GM19397 (cell line): Measurements from ENCODE around the gene TBX3.

Source experiments
- ATAC-seq: cut with Tn5 transposase; IDR thresholded peaks from one replicate; pipeline ENCODE4 v1.9.1; 2021; ENCODE audit warnings: mild to moderate bottlenecking, moderate library complexity; ENCODE audit not compliant: unreplicated experiment

TBX3 gene

DNA sequence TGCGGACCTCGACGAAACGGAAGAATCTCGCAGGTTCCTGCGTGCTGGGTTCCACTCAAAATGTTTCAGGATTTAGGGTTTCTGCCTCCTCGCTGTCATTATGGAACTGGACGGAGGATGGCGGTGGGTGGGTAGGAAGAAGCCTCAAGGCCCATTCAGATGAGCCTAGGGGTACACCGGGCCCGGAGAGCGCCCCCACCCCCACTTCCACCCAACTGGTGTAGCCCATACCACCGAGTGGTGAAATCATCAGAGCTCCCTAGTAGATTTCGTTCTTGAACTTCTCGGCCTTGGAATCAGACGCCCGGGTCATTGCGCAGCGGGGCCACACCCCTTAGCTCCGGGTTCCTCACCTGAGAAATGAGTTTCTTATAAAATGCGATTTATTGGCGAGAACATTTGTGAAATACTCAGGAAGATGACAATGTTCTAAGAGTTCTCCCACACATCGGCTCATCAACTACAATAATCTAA lies 13.3 kb upstream of the TBX3 start:
- no peak for ATAC-seq

DNA sequence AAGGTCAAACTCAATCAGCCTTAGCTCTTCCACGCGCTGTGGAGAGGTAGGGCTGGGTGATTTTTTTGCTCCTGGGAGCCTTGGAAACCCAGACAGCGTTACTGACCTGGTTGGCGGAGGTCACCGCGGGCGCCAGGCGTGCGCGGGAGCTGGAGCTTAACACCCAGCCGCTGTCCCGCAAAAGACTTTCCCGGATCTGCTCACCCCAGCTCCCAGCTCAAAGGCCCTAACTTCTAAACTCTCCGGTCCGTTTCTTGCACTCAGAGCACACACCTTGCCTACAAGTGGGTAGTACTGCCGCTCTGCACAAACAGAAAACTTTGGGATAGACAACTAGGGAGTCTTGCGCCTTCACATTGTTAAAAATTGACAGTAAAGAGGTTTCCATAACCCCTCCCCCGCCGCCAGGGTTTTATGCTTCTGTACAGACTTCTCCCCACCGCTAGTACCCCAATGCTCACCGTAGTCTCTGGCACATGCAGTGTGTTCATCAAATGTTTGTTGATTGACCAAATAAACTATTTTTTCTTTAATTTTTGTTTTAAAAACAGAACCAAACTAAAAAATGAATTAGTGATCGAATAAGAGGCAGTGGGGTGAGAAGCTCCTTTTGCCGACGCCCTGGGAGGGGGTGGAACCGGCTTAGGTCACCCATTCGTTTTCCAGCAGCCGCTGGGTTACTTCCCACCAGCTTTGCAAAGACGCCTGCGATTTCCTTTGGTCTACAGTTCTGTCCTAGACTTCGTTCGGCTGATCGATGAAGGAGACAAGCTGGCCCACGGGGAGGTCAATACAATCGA lies 12.7 kb upstream of the TBX3 start:
- no peak for ATAC-seq

DNA sequence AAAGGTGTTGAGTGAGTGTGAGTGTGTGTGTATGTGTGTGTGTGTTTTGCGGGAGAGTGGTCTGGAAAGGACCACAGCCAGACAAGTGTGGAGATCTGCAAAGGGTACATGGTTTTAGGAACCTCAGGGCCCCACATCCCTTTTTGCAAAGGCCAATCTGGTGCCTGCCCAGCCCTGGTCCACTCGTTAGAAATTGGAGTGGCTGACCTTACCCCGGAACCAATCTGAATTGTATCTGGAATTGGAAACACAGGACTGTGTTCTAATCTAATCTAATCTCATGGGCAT lies 11.3 kb upstream of the TBX3 start:
- ATAC-seq: no peak

DNA sequence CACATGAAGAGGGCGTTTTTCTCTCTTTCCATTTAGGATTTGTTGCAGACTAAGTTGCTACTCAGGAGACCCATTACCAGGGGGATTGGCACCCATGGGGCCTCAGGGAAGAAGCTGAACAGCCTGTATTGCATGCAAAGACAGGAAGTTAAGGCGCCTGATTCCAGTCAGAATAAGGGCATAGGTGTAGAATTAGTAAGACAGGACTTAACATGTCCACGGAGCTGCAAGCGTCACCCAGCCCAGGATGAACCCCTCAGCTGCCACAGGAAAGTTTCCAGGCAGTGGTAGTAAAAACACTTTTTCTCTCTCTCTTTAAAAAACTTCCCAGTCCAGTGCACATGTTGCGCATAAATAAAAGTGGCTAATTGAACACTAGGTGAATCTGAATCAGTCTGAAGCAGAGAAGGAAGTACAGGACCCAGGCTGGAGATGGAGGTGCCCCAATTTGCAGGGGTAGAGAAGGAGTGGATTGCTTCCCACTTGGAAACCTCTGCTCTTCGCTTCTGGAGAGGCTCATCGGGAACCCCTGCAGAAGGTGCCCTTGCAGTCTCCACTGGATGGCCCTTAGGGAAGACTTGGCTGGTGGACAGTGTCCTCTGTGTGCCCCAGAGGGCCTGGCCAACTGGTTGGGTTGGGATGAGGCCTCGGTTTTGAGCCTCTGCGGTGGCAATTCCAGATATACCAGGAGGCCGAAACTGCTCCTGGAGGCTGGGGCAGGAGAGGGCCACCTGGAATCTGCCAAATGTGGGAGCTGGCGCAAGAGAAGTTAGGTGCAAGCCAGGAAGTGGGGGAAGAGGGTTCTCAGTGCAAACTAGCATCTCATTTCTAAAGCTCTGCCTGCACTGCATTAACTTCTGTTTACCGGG lies 10.7 kb upstream of the TBX3 start:
- ATAC-seq: no peak

DNA sequence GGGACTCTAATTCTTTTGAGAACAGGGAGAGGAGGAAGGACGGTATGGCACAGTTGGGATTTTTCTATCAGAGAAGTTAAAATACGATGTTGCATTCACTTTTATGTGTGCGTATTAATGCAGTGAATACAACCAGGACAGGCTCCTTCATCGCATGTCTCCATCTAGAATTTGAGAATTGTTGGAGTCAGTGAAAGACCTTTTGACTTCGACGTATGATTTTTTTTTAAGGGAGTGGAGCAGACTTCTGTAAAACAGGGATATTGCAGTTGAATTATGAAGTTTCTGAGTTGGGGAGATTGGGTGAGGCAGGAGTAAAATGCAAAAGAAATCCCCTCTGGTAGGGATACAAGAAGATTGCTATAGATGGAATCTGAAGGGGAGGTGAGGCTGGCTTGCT lies 9.6 kb upstream of the TBX3 start:
- no peak for ATAC-seq

DNA sequence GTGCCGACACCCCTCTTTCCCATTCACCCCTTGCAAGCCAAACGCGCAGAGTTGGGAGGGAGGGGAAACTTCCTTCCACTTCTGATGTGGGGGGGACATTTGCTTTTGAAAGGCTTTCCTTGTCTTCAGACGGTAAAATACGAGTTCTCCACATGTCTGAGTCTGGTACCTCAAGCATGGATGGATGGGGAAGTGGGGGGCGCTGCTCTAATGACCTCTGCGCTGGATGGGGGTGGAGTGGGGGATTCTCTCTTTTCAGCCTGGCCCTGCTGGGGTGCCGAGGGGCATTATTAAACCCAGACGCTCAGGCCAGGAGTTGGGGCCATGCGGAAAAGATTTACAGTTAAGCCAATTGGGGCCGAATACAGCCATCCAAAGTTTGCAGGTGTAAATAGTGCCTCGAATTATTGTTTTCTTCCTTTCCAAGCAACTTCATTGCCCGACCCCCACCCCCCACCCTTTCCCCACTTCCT lies 9.1 kb upstream of the TBX3 start:
- ATAC-seq: no peak

DNA sequence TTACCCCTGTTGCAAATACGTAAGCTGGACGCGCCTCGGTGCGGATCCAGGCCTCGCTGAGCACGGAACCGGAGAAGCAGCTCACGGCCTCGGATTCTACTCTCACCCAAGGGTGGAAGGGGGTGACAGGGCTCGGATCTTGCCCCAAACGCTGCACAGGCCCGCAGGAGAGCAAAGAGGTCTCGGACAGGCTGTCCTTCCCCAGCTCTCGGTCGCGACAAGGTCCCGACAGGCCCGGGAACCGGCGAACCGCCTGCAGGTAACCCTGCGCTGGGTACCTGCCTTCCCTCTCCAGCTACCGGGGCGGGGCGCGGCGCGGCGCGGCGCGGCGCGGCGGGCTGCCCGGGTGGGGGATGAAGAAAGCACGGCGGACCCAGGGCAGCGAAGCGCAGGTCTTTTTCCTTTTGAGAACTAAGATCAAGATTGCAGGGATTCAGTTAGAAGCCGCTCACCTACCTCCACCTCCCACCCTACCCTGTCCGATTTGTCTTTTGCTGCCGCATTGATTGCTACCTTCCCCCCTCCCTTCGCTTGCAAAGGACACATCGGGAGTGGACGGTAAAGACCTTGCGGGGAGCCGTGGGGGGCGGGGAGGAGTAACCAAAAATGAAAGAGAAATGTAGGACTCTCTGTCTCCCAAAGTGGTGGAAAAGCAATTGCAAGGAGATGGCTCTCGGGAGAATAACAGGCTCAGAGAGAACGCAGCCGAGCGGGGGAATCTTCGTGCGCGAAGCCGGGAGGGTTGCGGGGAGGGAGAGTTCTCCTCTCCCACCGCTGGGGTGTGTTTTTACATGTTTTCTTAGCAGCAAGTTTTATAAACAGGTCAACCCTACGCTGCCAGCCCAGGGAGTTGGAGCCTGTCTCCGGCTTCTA lies 8.4 kb upstream of the TBX3 start:
- ATAC-seq: no peak

DNA sequence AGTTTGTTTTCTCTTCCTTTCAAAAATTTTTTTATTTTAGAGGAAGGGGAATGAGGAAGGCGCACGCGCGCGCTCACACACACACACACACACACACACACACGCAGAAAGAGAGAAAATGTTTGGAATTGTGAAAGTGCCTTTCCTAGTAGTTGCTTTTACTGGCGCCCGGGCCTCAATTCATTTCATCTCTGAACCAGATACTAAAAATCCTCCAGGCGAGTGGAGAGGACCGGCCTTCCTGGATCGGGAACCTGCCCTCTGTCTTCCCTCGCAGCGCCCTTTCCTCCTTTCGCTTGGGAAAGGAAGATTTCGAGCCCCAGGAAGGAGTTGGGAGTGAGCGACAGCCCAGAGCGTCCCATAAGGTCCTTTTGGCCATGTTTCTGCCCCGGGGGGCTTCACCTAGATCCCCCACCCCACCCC lies 7.8 kb upstream of the TBX3 start:
- ATAC-seq: no peak

DNA sequence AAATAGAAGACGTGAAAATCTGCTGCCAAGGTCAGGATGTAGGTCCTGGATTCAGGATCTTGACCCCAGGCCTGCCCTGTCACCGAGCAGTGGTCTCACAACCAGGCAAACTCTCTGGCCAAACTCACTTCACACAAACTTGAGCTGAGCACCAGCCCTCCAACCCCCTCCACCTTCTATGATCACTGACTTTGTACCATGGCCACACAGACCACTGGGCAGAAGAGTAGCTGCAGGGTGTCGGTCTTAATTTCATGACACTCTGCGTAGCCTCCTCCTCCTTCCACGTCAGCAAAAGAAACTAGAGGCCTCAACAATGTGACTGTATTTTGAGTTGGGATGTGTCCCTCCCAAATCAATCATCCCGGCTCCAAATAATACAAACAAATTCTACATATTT lies 7.2 kb upstream of the TBX3 start:
- no peak for ATAC-seq

DNA sequence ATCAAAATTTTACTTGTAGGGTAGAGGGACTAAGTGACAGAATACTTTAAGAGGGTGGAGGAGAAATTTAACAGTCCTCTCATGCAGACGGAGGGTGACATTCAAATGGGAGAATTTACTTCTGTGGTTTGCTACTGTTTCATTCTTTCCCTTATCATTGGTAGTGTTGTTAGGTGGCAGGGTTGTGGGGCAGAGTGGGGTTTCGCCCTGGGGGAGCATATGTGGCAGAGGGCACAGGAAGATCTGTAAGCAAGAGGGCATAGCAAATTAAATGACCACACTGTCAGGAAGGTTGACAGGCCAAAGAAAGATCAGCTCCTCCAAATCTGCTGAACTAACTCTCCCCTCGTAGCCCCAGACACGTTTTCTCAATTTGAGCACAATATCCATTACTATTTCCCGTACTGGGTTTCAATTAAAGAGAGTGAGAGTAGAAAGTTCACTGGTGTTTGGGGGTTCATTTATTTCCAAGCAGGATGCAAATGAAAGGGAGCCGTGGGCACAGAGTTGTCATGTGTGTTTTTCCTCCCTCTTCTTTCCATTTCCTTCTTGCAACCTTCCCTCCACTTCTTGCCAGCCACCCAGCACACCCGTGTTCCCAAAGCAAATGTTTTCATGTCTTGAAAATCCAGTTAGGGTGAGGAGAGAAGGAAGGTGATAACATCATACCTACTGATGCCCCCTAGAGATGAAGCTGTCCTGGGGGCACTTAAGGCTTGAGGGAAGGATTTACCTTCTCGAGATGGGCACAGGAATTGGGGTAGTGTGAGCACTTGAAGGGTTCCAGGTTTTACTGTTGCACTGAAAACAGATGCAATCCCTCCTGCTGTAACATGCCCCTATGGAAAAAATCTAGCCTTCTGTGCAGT lies 6.5 kb upstream of the TBX3 start:
- ATAC-seq: no peak

DNA sequence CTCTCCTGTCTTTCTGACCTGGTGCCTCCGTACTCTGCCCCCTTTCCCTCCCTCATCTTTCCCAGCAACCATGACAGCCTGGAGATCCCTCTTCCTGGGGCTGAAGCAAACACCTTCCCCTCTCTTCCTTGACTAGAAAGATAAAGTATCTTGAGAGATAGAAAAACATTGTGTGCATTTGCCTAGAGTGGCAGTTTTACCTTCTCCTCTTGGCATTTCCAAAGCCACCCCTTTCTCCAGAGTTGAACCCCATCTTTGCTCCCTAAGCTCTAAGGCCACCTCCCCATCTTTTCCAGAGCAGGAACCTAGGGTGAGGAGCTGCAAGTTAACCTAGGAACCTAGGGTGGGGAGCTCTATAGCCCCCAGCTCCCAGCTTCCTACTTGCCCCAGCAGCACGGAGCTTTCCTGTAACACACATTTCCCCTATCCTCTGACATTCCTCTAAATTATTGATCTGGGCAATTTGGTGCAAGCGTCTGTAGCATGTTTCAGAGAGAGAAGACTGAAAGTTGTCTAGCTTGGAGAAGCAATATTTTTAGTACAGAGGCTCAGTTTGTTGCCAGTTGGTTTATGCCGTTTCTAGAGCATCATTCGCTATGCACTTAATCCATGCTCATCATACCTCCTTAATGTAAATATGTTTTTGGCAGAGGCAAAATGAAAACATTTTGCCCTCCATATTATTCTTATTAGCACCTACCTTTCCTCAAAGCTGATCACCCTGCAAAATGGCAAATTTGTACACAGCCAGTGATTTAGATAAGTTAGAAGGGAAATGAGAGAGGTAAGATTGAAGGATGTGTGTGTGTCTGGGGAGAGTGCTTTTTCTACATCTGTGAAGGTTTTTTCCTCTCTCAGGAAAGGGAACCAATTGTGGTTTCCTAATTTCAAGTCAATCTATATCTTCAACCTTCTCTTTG lies 5.4 kb upstream of the TBX3 start:
- ATAC-seq: no peak

DNA sequence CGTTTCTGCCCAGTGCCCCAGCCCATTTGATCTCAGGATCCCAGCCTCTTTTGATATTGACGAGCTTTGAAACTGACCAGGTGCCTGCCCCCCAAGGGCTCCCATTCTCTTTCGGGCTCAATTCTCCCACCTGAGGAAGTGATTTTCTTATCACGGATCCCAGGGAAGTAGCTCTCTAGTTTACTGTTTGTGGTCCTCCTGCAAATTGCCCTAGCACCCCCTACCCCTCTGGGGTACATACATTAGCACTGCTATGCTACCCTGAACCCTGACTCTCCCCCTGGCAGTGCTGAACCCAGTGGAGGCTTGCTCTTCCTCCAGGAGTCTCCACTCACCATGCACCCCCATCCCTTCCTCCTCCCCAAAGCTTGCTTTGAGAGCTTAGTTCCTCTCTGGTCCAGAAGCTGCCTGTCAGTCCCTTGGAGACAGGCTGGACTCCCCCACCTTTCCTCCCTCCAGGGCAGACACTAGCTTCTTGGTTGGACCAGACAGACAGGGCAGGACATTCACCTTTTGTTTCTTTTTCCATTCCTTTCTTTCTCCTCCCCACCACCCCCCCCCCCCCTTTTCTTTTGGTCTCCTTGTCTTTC lies 4.4 kb upstream of the TBX3 start:
- no peak for ATAC-seq

DNA sequence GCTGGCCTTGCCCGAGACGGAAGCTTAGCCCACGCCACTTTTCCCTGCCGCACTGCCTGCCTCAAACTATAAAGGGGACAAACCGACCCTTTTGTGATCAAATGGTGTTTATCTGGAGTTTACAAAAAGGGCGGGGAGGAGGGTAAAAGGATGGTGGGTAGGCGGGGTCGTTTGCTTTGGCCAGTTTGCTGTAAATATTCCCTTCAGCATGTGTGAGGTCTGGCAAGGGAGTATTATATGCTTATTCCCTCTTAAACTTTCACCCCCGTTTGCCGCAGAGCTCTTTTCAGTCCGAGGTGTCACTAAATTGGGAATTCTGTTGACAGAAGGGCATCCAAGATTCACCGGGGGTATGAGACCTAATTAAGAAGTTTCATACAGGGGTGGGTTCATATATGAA lies 3.8 kb upstream of the TBX3 start:
- ATAC-seq: no peak

DNA sequence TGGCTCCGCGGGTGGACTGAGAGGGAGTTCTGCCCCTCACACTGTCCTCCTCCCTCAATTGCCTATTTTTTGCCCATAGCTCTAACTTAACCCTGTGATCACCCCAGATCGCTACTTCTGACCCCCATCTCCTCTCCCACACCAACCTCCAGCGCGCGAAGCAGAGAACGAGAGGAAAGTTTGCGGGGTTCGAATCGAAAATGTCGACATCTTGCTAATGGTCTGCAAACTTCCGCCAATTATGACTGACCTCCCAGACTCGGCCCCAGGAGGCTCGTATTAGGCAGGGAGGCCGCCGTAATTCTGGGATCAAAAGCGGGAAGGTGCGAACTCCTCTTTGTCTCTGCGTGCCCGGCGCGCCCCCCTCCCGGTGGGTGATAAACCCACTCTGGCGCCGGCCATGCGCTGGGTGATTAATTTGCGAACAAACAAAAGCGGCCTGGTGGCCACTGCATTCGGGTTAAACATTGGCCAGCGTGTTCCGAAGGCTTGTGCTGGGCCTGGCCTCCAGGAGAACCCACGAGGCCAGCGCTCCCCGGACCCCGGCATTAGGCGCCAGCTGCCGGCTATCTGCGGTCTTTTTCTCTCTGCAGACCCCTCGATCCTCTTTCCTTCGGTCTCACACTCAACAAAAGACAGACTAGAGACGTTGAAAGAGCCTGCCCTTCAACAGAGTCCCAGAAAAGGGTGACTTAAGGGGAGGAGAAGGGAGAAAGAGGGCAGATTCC lies 3.0 kb upstream of the TBX3 start:
- ATAC-seq: no peak

DNA sequence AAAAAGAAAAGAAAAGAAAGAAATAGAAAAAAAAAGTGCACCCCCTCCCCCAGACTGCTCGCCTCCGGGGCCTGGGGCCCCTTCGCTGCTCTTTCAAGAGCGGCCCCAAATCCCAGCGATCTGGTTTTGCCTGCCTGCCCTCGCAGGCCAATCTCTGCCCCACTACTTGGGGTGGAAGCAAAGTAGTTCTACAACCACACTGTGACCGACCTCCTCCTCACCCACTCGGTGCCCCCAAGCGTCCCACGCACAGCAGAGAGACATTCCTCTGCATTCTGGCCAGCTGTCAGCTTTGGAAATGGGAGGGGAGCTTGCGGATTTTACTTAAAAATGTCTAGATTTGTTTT lies 2.4 kb upstream of the TBX3 start:
- ATAC-seq: no peak

DNA sequence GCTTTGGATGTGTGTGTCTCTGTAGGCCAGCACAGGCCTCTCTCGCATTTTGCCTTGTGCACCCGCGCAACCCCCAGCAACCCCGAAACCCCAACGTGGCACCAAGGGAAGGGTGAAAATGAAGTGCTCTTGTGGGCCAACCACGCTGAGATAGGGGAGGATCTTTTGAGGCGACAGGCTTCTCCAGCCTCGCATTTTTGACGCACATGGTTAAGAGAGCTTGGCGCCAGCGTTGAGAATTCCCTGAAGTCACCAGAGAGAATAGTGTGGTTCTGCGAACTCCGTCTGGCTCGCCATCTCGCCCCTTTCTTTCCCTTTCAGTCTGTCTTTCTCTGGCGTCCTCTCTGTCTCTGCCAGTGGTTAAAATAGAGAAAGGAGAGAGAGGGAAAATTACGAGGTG lies 1.9 kb upstream of the TBX3 start:
- no peak for ATAC-seq

DNA sequence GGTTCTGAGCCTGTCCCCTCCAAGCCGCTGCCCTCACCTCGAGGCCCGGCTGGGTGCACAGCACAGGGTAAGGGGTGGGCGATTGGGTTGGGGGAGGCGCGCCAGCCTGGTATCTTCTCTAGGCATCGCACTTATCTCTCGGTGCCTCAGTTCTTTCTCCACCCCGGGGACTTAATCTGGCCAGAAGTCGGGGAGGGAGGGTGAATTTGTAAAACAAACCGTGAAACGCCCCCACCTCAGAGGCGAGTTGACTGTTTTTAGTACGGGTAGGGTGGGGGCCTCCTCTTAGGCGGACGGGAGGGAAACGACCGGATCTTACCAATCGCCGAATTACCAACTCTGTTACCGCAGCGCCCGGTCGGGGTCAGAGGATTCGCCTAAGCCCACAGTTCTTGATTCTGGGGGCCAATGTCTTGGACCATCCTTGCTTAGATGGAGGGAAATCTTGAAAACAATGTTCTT lies 1.4 kb upstream of the TBX3 start:
- ATAC-seq: no peak

DNA sequence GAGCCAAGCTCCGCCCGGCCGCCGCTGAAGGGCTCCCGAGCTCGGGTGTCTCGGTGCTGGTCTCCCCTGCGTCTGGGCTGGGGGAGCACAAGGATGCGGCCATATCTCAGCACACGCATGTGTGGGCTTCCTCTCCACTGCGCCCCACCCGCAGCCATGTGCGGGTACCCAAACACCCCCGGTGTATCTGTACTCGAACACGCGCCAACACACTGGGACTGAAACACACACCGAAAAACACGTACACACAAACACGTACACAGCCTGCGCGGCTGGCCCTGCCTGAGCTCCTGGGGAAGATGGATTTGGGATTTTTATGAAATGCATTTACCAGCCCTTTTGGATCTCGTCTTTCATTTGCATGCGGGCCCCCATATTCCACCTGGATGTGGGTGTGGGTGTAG lies 897 bp upstream of the TBX3 start:
- ATAC-seq: no peak
